H1 (cell line): ENCODE data around the gene AP3B2. TPM values are rescaled to one million over a fixed set of nuclear protein-coding genes. Genes with fewer than 3 reads are reported as not detected.

ENCODE experiments used
- CBX8 ChIP-seq: fragments of 300-800, 300-1000 bp; sonication (generic); IDR thresholded peaks from 2 replicates; pipeline ENCODE4 v1.7.1; 2016; ENCODE audit warnings: low read depth, low read length, borderline replicate concordance
- CTBP2 ChIP-seq: IDR thresholded peaks from 2 replicates; pipeline ENCODE4 v1.7.0; 2011; ENCODE audit warnings: borderline replicate concordance, mild to moderate bottlenecking, moderate library complexity, mixed read lengths, low read length; ENCODE audit not compliant: insufficient read depth, insufficient read length
- EZH2 ChIP-seq: fragments of 200-600 bp; sonication (generic); IDR thresholded peaks from 2 replicates; pipeline ENCODE4 v1.7.1; 2012; ENCODE audit warnings: low read depth, mild to moderate bottlenecking, moderate library complexity, low read length, inconsistent platforms; ENCODE audit not compliant: severe bottlenecking
- KDM5A ChIP-seq: fragments of 200-600 bp; IDR thresholded peaks from 2 replicates; pipeline ENCODE4 v1.7.1; 2012; ENCODE audit warnings: mild to moderate bottlenecking, low read length, inconsistent platforms, mixed read lengths
- PHF8 ChIP-seq: fragments of 200-600 bp; sonication (generic); conservative IDR thresholded peaks from 2 replicates; pipeline ENCODE4 v1.7.1; 2012; ENCODE audit warnings: low read depth, mild to moderate bottlenecking, inconsistent platforms, low read length, moderate library complexity
- SP2 ChIP-seq: IDR thresholded peaks from 2 replicates; pipeline ENCODE4 v1.6.1; 2012; ENCODE audit warnings: mild to moderate bottlenecking, low read length, inconsistent platforms
- TCF12 ChIP-seq: IDR thresholded peaks from 2 replicates; pipeline ENCODE4 v1.6.1; 2011; ENCODE audit warnings: low read depth, mild to moderate bottlenecking, low read length
- YY1 ChIP-seq: IDR thresholded peaks from 2 replicates; pipeline ENCODE4 v1.6.1; 2011; ENCODE audit warnings: low read depth, mild to moderate bottlenecking, low read length
- polyA plus RNA-seq, 7 experiments: library from polyadenylated mRNA; depleted of rRNA in 3 of 7; stranded (reverse) in 5 of 7; unstranded in 2 of 7; fragments of >200 nt in 5 of 7; fragments of 200-250 nt in 2 of 7; gene quantifications; 1 replicate in 5 of 7; 2 replicates in 1 of 7; 4 replicates in 1 of 7; pipeline versions ENCODE4 v1.2.1 to v1.2.3, GENCODE V29; 2011 to 2013; ENCODE audit warnings: missing spikeins in 2 of 7, mixed read lengths in 2 of 7
- total RNA-seq: library from RNA; stranded (reverse); fragmentation: NEBNext Ultra II Directional; extraction: Animal tissue kit (Norgen Biotek cat#: 25700); gene quantifications from 2 replicates; pipeline ENCODE4 v1.2.1, GENCODE V29; 2021
- TF ChIP-seq, protein P1 (sequence below), 3 experiments: IDR thresholded peaks; 1 replicate in 2 of 3; 2 replicates in 1 of 3; pipeline versions ENCODE4 v1.5.1 to v1.6.1; 2011; ENCODE audit warnings: low read length in 3 of 3, mild to moderate bottlenecking in 3 of 3, inconsistent platforms in 2 of 3, low read depth in 1 of 3, moderate library complexity in 1 of 3; ENCODE audit not compliant: insufficient read depth in 1 of 3; ENCODE audit errors: control extremely low read depth in 1 of 3

AP3B2 gene
- total and polyA plus RNA-seq, 2 of the 8 experiments (the other 6 are each of a cell fraction or from before 2014, with no cell fraction given), result 21.8 to 25.7 TPM

GRCh38 chr15:82666606-82667005, 43.1 kb downstream of the AP3B2 start (continued):
- TF ChIP-seq EZH2 (no peak), YY1 (no peak), KDM5A (no peak), CTBP2 (no peak), TCF12 (no peak), CBX8 (no peak), SP2 (no peak), PHF8 (no peak)
- TF ChIP-seq, protein P1, sequence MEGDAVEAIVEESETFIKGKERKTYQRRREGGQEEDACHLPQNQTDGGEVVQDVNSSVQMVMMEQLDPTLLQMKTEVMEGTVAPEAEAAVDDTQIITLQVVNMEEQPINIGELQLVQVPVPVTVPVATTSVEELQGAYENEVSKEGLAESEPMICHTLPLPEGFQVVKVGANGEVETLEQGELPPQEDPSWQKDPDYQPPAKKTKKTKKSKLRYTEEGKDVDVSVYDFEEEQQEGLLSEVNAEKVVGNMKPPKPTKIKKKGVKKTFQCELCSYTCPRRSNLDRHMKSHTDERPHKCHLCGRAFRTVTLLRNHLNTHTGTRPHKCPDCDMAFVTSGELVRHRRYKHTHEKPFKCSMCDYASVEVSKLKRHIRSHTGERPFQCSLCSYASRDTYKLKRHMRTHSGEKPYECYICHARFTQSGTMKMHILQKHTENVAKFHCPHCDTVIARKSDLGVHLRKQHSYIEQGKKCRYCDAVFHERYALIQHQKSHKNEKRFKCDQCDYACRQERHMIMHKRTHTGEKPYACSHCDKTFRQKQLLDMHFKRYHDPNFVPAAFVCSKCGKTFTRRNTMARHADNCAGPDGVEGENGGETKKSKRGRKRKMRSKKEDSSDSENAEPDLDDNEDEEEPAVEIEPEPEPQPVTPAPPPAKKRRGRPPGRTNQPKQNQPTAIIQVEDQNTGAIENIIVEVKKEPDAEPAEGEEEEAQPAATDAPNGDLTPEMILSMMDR (IDR thresholded peaks at IDR 0.05; ENCODE audit: control extremely low read depth in 1 of 3, insufficient read depth in 1 of 3, low read depth in 1 of 3, low read length in 3 of 3), result no peak
